Dendritic cell treated with granulocyte-macrophage colony-stimulating factor and Interleukin-4, amounts not matched to agents 40 ng/mL and 50 ng/mL, for 4 days (primary cell): ENCODE results near the gene TNFRSF8.

Experiments used
- H3K27ac Mint-ChIP-seq: one replicate; pipeline ENCODE4 v1.8.0; 2022; ENCODE audit warnings: mild to moderate bottlenecking, mixed read lengths
- H3K27me3 Mint-ChIP-seq: one replicate; pipeline ENCODE4 v1.8.0; 2022; ENCODE audit warnings: mild to moderate bottlenecking, mixed read lengths
- H3K36me3 Mint-ChIP-seq: one replicate; pipeline ENCODE4 v1.8.0; 2022; ENCODE audit warnings: low read depth, mixed read lengths
- H3K4me1 Mint-ChIP-seq: one replicate; pipeline ENCODE4 v1.8.0; 2022; ENCODE audit warnings: low read depth, mixed read lengths
- H3K4me3 Mint-ChIP-seq: one replicate; pipeline ENCODE4 v1.8.0; 2022; ENCODE audit warnings: mild to moderate bottlenecking, moderate library complexity, mixed read lengths
- H3K9me3 Mint-ChIP-seq: one replicate; pipeline ENCODE4 v1.8.0; 2022; ENCODE audit warnings: mixed read lengths
- intact Hi-C: fragments of 100-400 bp; cut with micrococcal nuclease; formaldehyde crosslinking; loops from one replicate; pipeline ENCODE4 v1.15.0; 2022

The TNFRSF8 gene

DNA sequence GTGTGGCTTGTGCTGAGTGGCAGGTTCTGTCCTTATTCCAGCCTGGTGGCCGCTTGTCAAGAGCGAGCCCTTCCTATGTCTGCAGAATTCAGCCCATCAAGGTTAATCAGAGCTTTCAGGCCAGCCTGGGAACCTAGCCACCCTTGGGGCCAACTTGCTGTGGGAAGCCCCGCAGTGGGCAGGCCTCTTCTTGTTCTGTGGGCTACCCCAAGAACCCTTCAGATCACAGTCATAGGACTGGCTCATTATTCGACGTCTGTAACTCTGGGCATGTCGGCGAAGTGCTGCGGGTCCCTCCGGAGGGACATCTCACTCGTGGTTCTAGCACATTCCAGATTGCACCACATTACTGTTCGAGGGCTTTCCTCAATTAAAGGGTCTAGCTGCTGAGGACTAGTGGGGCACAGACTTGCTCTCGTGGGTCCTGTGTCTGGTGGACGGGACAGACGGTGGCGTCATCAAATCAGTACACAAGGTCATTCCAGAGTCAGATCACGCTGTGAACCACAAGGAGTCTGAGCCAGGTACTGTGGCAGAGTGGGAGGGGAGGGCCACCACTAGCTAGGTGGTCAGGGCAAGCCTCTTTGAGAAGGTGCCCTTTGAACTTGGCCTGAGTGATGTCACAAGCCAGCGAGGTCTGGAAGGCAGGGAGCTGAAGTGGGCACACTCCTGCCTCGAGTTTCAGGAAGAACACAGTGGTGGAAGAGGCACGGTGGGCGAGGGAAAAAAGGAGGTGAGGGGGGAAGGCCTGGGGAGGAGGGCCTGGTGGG lies 83.4 kb downstream of the TNFRSF8 start:
- H3K27ac Mint-ChIP-seq: peak overlapping the region; percentile 93
- no peak overlapping the region for H3K4me3 Mint-ChIP-seq
- no peaks in the 10 kb centered on the region for H3K27me3 Mint-ChIP-seq
- no peaks in the 10 kb centered on the region for H3K9me3 Mint-ChIP-seq
- intact Hi-C loops: no loop called here
- H3K4me1 Mint-ChIP-seq: peaks cover 98% of the 10 kb centered on the region
- H3K36me3 Mint-ChIP-seq: peaks cover 6% of the 10 kb centered on the region

GRCh38 chr1:12147201-12147701 lies 84.1 kb downstream of the TNFRSF8 start:
- Mint-ChIP-seq H3K9me3 (no peaks in the 10 kb centered on the region), H3K36me3 (peaks cover 6% of the 10 kb centered on the region), H3K27me3 (no peaks in the 10 kb centered on the region), H3K27ac (peak overlapping the region; percentile 93), H3K4me1 (peaks cover 98% of the 10 kb centered on the region), H3K4me3 (no peak overlapping the region)
- intact Hi-C loops: no loop called here

DNA sequence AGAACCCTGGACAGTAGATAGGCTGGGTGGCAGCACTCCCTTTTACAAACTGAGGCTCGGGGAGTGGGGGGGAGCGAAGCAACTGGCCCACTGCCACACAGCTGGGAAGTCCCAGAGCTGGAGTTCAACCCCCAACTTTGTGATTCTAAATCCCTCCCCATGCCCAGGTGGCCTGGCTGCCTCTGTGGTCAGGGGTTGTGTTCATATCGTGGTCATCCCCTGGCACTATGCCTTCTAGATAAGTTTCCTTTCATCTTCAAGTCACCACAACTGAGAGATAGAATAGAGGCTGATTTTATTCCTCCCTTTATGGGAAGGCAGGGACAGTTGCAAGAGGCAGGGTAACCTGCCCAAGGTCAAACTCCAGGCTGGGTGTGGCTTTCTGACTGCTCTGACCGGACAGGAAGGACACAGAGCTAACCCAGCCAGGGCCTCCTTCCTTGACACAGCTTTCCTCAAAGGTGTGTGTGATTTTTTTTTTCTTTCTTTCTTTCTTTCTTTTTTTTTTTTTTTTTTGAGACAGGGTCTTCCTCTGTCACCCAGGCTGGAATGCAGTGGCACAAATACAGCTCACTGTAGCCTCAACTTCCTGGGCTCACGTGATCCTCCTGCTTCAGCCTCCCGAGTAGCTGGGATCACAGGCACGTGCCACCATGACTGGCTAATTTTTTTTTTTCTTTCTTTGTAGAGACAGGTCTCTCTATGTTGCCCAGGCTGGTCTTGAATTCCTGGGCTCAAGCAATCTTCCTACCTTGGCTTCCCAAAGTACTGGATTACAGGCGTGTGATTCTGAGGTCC lies 85.3 kb downstream of the TNFRSF8 start:
- no peaks in the 10 kb centered on the region for H3K9me3 Mint-ChIP-seq
- H3K27me3 Mint-ChIP-seq: no peaks in the 10 kb centered on the region
- intact Hi-C loops: no loop called here
- peaks cover 98% of the 10 kb centered on the region for H3K4me1 Mint-ChIP-seq
- H3K27ac Mint-ChIP-seq: peak overlapping the region; percentile 93
- H3K36me3 Mint-ChIP-seq: peaks cover 6% of the 10 kb centered on the region
- no peak overlapping the region for H3K4me3 Mint-ChIP-seq

- H3K9me3 Mint-ChIP-seq: no peaks in the 10 kb centered on the region
- intact Hi-C loops: no loop called here
- no peak overlapping the region for H3K4me3 Mint-ChIP-seq
- H3K27ac Mint-ChIP-seq: peak overlapping the region; percentile 93
- peaks cover 95% of the 10 kb centered on the region for H3K4me1 Mint-ChIP-seq
- no peaks in the 10 kb centered on the region for H3K27me3 Mint-ChIP-seq
- H3K36me3 Mint-ChIP-seq: peaks cover 6% of the 10 kb centered on the region
Observed at GRCh38 chr1:12148958-12149790, 86.1 kb downstream of the TNFRSF8 start.

DNA sequence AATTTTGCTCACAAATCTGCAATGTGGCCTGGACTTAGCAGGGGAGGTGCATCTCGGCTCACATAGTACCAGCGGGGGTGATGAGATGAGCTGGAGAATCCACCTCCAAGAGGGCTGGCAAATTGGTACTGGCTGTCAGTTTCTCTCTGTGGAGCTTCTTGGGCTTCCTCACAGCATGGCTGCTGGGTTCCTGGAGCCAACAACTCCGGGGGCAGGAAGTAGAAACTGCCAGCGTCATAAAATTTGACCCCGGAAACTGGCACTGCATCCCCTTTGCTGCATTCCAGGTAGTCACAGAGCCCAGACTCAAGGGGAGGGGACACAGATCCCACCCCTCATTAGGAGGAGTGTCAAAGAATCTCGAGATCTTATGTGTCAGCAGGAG lies 86.7 kb downstream of the TNFRSF8 start:
- intact Hi-C loops: no loop called here
- H3K4me1 Mint-ChIP-seq: peaks cover 90% of the 10 kb centered on the region
- peak overlapping the region; percentile 93 for H3K27ac Mint-ChIP-seq
- H3K9me3 Mint-ChIP-seq: no peaks in the 10 kb centered on the region
- H3K27me3 Mint-ChIP-seq: no peaks in the 10 kb centered on the region
- no peak overlapping the region for H3K4me3 Mint-ChIP-seq
- H3K36me3 Mint-ChIP-seq: peaks cover 6% of the 10 kb centered on the region

DNA sequence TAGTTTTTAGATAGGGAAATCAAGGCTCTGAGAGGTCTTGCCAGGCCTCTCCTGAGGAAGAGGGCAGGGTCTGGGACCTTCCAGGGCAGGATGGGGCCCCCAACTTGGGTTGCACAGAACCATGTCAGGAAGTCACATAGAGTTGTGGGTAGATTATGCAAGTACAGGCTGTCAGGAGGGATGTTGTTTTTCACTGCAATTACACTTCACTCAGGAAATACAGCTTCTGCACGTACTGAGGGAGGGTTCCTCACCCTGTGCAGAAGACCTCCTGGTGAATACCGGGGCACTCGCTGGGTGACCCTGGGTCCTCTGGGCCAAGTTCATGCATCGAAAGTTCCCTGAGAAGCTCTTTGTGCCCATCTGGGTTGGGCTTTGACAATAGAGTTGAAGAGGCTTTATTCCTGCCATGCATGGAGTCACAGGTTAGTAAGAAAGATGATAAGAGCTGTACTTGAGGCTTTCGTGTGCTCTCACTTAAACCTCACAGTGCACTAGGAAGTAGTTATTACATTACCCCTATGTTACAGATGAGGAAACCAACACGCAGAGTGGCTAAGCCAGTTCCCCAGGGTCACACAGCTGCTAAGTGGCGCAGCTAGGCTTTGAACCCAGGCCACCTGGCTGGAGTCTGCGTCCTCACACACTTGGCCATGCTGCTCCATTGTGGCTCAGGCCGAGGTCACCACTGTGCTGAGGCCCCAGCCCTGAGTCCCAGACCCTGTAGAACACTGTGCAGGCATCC lies 87.5 kb downstream of the TNFRSF8 start:
- no peak overlapping the region for H3K4me3 Mint-ChIP-seq
- no peaks in the 10 kb centered on the region for H3K27me3 Mint-ChIP-seq
- peaks cover 6% of the 10 kb centered on the region for H3K36me3 Mint-ChIP-seq
- H3K27ac Mint-ChIP-seq: peak overlapping the region; percentile 93
- peaks cover 90% of the 10 kb centered on the region for H3K4me1 Mint-ChIP-seq
- intact Hi-C loops: no loop called here
- no peaks in the 10 kb centered on the region for H3K9me3 Mint-ChIP-seq

DNA sequence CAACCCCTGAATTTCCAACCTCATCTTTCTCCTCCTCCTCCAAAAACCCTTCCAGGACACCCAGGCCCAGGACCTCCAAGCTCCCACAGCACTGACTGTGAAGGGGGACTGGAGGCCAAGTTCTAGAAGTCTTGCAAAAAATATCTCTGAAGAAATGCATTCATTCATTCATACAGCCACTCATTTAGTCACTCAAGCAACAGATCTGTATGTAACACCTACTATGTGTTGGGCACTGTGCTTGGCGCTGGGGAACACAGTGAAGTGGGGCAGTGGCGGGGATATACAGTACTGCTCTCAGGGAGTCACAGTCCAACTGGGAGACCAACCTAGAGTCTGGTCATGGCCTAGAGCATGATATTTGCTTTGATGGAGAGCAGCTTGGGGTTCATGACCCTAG lies 88.4 kb downstream of the TNFRSF8 start:
- Mint-ChIP-seq H3K9me3 (no peaks in the 10 kb centered on the region), H3K36me3 (peaks cover 6% of the 10 kb centered on the region), H3K27ac (peak overlapping the region; percentile 93), H3K4me1 (peaks cover 82% of the 10 kb centered on the region), H3K4me3 (no peak overlapping the region), H3K27me3 (no peaks in the 10 kb centered on the region)
- intact Hi-C loops: no loop called here

DNA sequence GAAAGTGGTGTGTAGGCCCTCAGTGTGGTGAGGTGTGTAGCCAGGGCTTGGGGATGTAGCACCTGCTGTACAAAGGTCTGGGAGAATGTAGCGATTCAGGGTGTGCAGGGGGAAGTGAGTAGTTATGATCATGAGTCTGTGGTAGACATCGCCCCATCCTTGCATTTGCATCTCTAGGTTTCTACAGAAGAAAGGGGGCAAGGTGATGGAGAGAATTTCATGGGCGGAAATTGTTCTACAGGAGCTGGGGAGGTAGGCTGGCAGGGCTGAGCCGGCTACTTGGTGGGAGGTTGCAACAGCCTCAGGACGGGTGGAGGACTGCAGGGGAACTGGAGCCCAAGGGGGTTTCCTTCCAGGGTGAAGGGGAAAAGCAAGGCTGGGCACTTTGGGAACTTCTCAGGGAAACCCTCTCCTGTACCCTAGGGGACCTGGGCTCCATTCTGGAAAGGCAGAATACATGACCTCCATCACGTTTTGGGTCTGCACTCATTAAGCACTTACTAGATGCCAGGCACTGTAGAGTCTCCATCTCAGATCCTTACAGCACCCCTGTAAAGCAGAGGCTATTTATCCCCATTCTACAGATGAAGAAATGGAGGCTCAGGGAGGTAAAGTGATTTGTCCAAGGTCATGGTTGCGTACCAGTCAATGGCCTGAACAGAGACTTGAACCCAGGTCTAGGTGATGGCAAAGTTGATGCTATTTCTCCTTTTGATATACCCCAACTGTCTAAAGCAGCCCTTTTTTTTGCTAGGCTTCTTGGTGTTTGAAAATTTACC lies 89.2 kb downstream of the TNFRSF8 start:
- no peaks in the 10 kb centered on the region for H3K27me3 Mint-ChIP-seq
- H3K4me1 Mint-ChIP-seq: peaks cover 78% of the 10 kb centered on the region
- peaks cover 6% of the 10 kb centered on the region for H3K36me3 Mint-ChIP-seq
- peak overlapping the region; percentile 78 for H3K27ac Mint-ChIP-seq
- H3K4me3 Mint-ChIP-seq: no peak overlapping the region
- H3K9me3 Mint-ChIP-seq: no peaks in the 10 kb centered on the region
- intact Hi-C loops: no loop called here

GRCh38 chr1:12153181-12153785 lies 90.2 kb downstream of the TNFRSF8 start:
- Mint-ChIP-seq H3K36me3 (peaks cover 6% of the 10 kb centered on the region), H3K4me1 (peaks cover 78% of the 10 kb centered on the region)

GRCh38 chr1:12155328-12155727 lies 92.2 kb downstream of the TNFRSF8 start:
- Mint-ChIP-seq H3K36me3 (no peaks in the 10 kb centered on the region), H3K27me3 (no peaks in the 10 kb centered on the region), H3K27ac (peak overlapping the region; percentile 39), H3K9me3 (no peaks in the 10 kb centered on the region), H3K4me3 (no peak overlapping the region), H3K4me1 (peaks cover 73% of the 10 kb centered on the region)
- intact Hi-C loops: no loop called here

More at GRCh38 chr1:12153181-12153785, 90.2 kb downstream of the TNFRSF8 start:
- Mint-ChIP-seq H3K4me3 (no peak overlapping the region), H3K27ac (peak overlapping the region; percentile 78), H3K27me3 (no peaks in the 10 kb centered on the region), H3K9me3 (no peaks in the 10 kb centered on the region)
- intact Hi-C loops: no loop called here

- Mint-ChIP-seq H3K27me3 (no peaks in the 10 kb centered on the region), H3K36me3 (no peaks in the 10 kb centered on the region), H3K9me3 (no peaks in the 10 kb centered on the region), H3K4me1 (peaks cover 73% of the 10 kb centered on the region), H3K4me3 (no peak overlapping the region), H3K27ac (peak overlapping the region; percentile 76)
- intact Hi-C loops: no loop called here
Observed at GRCh38 chr1:12157366-12158231, 94.5 kb downstream of the TNFRSF8 start.
